ENCODE results near the gene ZNF830.

The ZNF830 gene

DNA sequence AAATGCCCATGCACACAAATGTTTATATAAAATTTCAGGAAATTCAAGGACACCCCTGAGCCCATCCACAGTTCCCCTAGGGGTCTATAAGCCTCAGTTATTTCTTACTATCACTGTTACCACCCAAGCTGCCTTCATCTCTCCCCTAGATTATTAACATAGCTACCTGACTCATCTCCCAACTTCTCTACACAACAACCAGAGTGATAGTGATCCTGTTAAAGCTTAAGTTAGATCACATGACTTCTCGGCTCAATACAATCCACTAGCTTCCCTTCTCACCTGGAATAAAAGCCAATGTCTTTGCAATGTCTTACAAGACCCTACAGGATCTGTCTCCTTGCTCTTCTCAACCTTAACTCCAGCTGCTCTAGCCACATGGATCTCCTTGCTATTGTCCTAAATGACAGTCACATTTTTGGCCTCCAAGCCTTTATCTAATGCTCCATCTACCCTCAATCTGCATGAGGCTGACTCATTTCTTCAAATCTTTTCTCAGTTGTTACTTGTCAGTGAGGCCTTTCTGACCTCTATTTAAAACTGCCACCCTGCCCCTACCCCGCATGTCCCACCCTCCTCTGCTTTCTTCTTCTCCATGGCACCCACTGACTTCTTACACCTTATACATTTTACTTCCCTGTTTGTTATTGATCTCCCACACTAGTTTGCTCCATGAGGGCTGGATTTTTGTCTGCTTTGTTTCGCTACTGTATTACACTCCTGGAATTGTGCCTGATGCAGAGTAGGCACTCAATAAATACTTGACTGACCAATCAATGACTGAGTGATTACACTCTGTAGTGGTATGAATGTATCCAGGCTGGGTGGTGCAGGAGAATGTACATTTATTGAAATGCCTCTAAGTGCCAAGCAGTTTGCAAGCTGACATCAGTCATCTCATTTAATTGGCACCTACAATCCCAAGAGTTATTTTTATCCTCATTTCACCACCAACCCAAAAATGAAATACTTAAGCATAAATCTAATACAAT is 13.8 kb downstream of the ZNF830 start:
- H3K27ac ChIP-seq (ENCODE audit: low read depth, low read length) = no peak overlapping the region
- 87% methylated on average over 3 of the region's 3 CpGs for WGBS

DNA sequence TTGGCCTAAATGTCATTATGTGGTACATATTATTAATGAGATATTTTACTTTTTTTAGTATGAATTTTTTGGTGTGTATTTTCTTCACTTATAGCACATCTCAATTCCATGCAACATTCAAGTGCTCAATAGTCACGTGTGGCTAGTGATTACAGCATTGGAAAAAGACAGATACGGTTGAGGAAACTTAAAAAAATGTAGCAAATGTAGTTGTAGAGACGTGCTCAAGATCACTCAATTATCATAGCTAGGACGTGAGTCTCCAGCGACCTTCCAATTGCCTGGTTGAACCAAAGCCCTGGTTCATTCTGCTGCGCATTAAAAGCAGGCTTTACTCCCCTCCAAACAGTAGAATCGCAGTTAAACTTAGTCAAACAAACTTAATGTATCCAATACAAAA is 17.8 kb downstream of the ZNF830 start:
- no peaks in the 10 kb centered on the region for H3K9me3 ChIP-seq (ENCODE audit: insufficient read depth, low read depth, low read length)
- no peaks in the 10 kb centered on the region for H3K27me3 ChIP-seq (ENCODE audit: insufficient read depth, low read length)
- H3K9ac ChIP-seq (ENCODE audit: low read depth, low read length) = peak overlapping the region; percentile 99; the same call in 1 of the 2 replicates
- H3K4me3 ChIP-seq (ENCODE audit: low read length) = peak overlapping the region; percentile 86; the same call in 1 of the 2 replicates
- no peak overlapping the region for H3K27ac ChIP-seq (ENCODE audit: low read depth, low read length)
- H3K36me3 ChIP-seq (ENCODE audit: insufficient read depth, low read length) = peaks cover 13% of the 10 kb centered on the region
- peaks cover 26% of the 10 kb centered on the region; the same call in 1 of the 2 replicates for H3K4me1 ChIP-seq (ENCODE audit: insufficient read depth, low read length)
- WGBS = 87% methylated on average over 7 of the region's 7 CpGs

More for the DNA sequence above, 13.8 kb downstream of the ZNF830 start:
- Histone ChIP-seq H3K36me3 (ENCODE audit: insufficient read depth, low read length) (no peaks in the 10 kb centered on the region), H3K9me3 (ENCODE audit: insufficient read depth, low read depth, low read length) (no peaks in the 10 kb centered on the region), H3K27me3 (ENCODE audit: insufficient read depth, low read length) (no peaks in the 10 kb centered on the region), H3K4me3 (ENCODE audit: low read length) (no peak overlapping the region), H3K4me1 (ENCODE audit: insufficient read depth, low read length) (peaks cover 10% of the 10 kb centered on the region; the same call in 1 of the 2 replicates), H3K9ac (ENCODE audit: low read depth, low read length) (no peak overlapping the region)

DNA sequence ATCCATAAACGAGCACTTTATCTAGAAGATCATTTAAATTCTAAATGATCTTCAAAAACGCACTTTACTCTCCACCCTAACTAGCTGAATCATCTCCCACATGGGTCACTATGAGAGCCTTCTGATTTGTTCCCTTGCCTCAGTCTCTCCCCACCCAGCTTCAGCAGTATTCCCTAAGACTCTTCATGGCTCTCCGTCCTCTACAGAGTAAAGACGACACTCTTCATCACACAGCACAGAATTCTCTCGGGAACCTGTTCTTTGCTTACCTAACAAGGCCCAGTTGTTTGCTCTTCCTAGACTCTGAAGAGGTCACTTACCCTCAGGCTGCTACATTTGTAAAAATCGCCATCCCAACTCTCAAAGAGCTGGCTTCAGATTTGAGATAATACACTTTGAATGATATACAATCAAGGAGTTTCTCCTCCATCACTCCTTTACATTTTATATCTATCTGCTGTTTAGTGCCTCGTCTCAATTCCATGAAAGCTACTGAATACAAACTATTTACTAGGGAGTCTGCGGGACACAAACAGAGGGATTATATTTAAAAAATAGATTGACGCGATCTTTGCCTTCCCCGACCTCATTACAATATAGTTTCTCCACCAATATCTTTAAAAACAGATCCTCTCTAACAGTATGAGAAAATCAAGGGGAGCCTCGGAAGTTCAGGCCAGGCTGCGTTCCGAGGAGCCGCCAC is 18.5 kb downstream of the ZNF830 start:
- H3K36me3 ChIP-seq (ENCODE audit: insufficient read depth, low read length) = peaks cover 19% of the 10 kb centered on the region
- peak overlapping the region; percentile 97 for H3K27ac ChIP-seq (ENCODE audit: low read depth, low read length)
- H3K4me3 ChIP-seq (ENCODE audit: low read length) = peak overlapping the region; percentile 86
- peak overlapping the region; percentile 99 for H3K9ac ChIP-seq (ENCODE audit: low read depth, low read length)
- H3K9me3 ChIP-seq (ENCODE audit: insufficient read depth, low read depth, low read length) = no peaks in the 10 kb centered on the region
- H3K27me3 ChIP-seq (ENCODE audit: insufficient read depth, low read length) = no peaks in the 10 kb centered on the region
- 21% methylated on average over 14 of the region's 15 CpGs for WGBS
- peaks cover 26% of the 10 kb centered on the region; the same call in 1 of the 2 replicates for H3K4me1 ChIP-seq (ENCODE audit: insufficient read depth, low read length)

DNA sequence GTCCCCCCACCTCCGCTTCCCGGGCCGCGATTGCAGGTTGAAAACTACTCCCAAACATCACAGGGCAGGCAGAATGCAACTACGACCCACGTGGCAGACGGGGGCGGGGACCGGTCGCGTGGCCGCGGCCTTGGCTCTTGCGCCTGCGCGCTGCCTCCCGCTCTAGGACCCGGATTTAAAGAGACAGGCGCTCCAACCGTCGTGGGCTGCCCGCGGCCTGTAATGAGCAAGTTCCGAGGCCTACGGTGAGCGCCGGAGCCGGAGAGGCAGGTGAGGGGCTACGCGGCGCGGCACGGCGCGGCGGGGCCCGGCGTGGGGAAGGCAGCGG is 19.0 kb downstream of the ZNF830 start, which contains the start of gene LIG3:
TSS of gene LIG3 (plus strand) at position 160 of the 328 bp plus-strand sequence. CDS start 2,494 bp downstream, outside the sequence.
- Histone ChIP-seq H3K9ac (ENCODE audit: low read depth, low read length) (peak within 1 kb of the TSS; percentile 99), H3K4me3 (ENCODE audit: low read length) (peak within 1 kb of the TSS; percentile 86), H3K27ac (ENCODE audit: low read depth, low read length) (peak within 1 kb of the TSS; percentile 97), H3K9me3 (ENCODE audit: insufficient read depth, low read depth, low read length) (no peaks in the 10 kb centered on the region), H3K36me3 (ENCODE audit: insufficient read depth, low read length) (peaks cover 24% of the 10 kb centered on the region), H3K4me1 (ENCODE audit: insufficient read depth, low read length) (peaks cover 26% of the 10 kb centered on the region; the same call in 1 of the 2 replicates), H3K27me3 (ENCODE audit: insufficient read depth, low read length) (no peaks in the 10 kb centered on the region)
- under 1% methylated on average over 39 of the region's 39 CpGs for WGBS

DNA sequence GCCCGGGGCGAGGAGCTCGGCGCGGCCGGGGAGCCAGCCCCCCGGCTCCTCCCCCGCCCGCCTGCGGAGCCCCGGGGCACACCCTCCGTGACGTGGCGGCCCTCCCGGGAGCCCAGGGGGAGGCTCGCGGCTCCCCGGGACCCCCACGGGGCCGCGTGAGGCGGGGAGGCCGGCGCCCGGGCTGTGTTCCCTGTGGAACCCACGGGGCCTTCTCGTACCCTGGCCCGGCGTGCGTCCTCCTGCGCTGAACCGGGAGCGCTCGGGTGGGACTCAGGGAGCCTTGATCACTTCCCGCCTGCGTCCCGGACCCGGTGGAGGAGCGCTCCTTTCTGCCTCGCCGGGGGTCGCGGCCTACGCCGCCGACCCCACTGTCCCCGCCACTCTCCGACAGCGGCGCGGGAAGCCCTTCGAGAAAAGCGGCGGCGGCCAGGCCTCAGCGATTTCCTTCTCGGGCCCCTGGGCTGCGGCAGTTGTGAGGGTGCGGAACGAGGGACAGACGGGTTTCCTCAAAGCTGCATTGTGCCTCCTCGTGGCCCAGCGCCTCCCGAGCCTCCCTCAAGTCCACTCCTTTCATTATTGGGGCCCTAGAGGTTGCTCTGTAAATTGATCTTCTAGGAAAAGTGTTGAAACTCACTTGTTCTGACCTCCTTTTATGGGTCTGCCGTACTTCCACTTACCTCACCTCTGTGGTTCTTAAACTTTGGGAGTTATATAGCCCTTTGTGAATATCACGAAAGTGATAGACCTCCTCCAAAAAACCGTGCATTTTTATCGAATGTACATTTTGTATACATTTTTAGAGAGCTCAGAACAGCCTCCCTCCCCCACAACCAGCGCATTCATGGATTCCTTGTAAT is 19.6 kb downstream of the ZNF830 start:
- H3K9me3 ChIP-seq (ENCODE audit: insufficient read depth, low read depth, low read length) = no peaks in the 10 kb centered on the region
- WGBS = under 1% methylated on average over 66 of the region's 69 CpGs
- peak overlapping the region; percentile 99 for H3K9ac ChIP-seq (ENCODE audit: low read depth, low read length)
- H3K4me3 ChIP-seq (ENCODE audit: low read length) = peak overlapping the region; percentile 86
- peak overlapping the region; percentile 97 for H3K27ac ChIP-seq (ENCODE audit: low read depth, low read length)
- H3K27me3 ChIP-seq (ENCODE audit: insufficient read depth, low read length) = no peaks in the 10 kb centered on the region
- peaks cover 30% of the 10 kb centered on the region for H3K36me3 ChIP-seq (ENCODE audit: insufficient read depth, low read length)
- peaks cover 26% of the 10 kb centered on the region; the same call in 1 of the 2 replicates for H3K4me1 ChIP-seq (ENCODE audit: insufficient read depth, low read length)

DNA sequence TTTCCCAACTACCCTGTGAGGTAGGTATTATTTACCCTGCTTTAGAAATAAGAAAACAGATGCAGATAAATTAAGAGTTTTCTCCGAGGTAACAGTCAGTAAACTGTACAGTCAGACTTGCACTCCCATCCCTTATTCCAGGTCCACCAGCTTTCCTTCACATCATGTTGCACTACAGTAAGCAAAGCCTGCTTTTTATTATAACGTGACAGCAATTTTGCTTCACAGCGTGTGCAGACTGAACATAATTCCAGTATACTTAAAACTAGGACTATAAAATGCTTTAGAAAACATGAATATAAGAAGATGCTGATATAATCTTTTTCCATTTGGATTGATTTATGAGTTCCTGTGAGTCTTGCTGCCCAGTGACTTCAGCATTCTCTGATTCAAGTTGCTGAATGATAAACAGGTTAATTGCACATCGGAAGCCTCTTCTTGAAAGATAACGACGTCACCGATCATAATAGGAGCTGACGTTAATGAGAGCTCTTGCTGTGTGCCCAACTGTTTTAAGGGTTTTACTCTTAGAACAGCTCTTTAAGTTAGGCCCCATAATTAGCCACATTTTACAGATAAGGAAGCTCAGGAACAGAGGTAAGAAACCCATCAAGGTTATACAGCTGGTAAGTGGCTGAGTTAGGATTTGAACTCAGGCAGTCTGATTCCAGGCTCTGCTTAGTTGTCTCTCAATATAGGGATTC is 20.4 kb downstream of the ZNF830 start:
- Histone ChIP-seq H3K4me1 (ENCODE audit: insufficient read depth, low read length) (peaks cover 26% of the 10 kb centered on the region; the same call in 1 of the 2 replicates), H3K27me3 (ENCODE audit: insufficient read depth, low read length) (no peaks in the 10 kb centered on the region), H3K4me3 (ENCODE audit: low read length) (peak overlapping the region; percentile 86), H3K36me3 (ENCODE audit: insufficient read depth, low read length) (peaks cover 37% of the 10 kb centered on the region), H3K27ac (ENCODE audit: low read depth, low read length) (peak overlapping the region; percentile 97; the same call in 1 of the 2 replicates), H3K9ac (ENCODE audit: low read depth, low read length) (peak overlapping the region; percentile 99), H3K9me3 (ENCODE audit: insufficient read depth, low read depth, low read length) (no peaks in the 10 kb centered on the region)
- 73% methylated on average over 8 of the region's 8 CpGs for WGBS

DNA sequence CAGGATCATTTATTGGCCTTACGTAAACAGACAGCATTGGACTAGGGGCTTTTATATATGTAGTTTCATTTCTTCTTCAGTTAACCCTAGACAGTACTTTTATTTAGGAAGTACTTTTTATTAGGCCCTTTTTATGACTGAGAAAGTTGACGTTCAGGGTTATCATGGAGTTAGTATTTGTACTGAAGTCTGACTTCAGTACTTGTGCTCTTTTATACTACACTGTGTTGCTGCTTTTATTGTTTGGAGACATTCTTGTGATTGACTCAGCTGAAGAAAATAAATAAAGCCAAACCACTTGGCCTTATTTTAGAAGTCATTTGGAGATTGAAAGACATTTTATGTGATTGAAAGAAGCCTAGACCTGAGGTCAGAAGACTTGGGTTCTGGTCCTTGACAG is 25.9 kb downstream of the ZNF830 start:
- H3K4me3 ChIP-seq (ENCODE audit: low read length) = no peak overlapping the region
- WGBS = 95% methylated on average over 2 of the region's 2 CpGs

DNA sequence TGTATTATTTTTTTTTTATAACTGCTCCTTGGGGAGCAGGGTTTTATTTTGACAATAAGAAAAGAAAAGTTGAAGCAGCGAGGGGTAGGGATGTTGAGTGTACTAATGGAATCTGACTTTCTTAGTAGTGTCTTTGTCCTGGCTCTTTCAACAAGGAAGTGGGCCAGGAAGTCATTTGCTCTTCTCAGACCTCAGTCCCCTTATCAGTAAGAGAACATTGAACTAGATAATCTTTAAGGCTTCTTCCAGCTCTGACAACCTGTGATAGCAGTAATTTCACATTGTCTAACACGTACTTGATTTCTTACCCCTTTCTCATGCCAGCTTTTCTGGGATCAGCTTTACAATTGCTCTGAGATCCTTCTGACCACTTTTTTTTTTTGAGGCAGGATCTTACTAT is 27.3 kb downstream of the ZNF830 start:
- H3K4me3 ChIP-seq (ENCODE audit: low read length) = no peak overlapping the region
- 93% methylated on average over 2 of the region's 2 CpGs for WGBS
- H3K27me3 ChIP-seq (ENCODE audit: insufficient read depth, low read length) = no peaks in the 10 kb centered on the region
- H3K9ac ChIP-seq (ENCODE audit: low read depth, low read length) = no peak overlapping the region
- no peaks in the 10 kb centered on the region for H3K4me1 ChIP-seq (ENCODE audit: insufficient read depth, low read length)
- H3K27ac ChIP-seq (ENCODE audit: low read depth, low read length) = no peak overlapping the region
- no peaks in the 10 kb centered on the region for H3K9me3 ChIP-seq (ENCODE audit: insufficient read depth, low read depth, low read length)
- peaks cover 95% of the 10 kb centered on the region for H3K36me3 ChIP-seq (ENCODE audit: insufficient read depth, low read length)

More for the DNA sequence above, 25.9 kb downstream of the ZNF830 start:
- Histone ChIP-seq H3K4me1 (ENCODE audit: insufficient read depth, low read length) (peaks cover 6% of the 10 kb centered on the region; the same call in 1 of the 2 replicates), H3K9me3 (ENCODE audit: insufficient read depth, low read depth, low read length) (no peaks in the 10 kb centered on the region), H3K36me3 (ENCODE audit: insufficient read depth, low read length) (peaks cover 90% of the 10 kb centered on the region), H3K27ac (ENCODE audit: low read depth, low read length) (no peak overlapping the region), H3K9ac (ENCODE audit: low read depth, low read length) (no peak overlapping the region), H3K27me3 (ENCODE audit: insufficient read depth, low read length) (no peaks in the 10 kb centered on the region)

DNA sequence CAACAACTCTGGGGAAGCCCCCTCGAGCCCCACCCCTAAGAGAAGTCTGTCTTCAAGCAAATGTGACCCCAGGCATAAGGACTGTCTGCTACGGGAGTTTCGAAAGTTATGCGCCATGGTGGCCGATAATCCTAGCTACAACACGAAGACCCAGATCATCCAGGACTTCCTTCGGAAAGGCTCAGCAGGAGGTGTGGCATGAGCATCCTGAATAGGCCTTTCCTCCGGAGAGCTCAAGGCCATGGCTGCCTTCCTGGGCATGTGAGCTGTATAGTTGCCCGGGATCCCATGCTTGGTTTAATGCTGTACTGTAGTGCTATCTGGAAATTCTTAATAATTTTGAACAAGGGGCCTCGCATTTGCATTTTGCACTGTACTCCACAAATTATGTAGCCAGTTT is 28.1 kb downstream of the ZNF830 start:
- Histone ChIP-seq H3K36me3 (ENCODE audit: insufficient read depth, low read length) (peaks cover 95% of the 10 kb centered on the region), H3K4me1 (ENCODE audit: insufficient read depth, low read length) (no peaks in the 10 kb centered on the region), H3K9me3 (ENCODE audit: insufficient read depth, low read depth, low read length) (no peaks in the 10 kb centered on the region), H3K4me3 (ENCODE audit: low read length) (no peak overlapping the region), H3K27me3 (ENCODE audit: insufficient read depth, low read length) (no peaks in the 10 kb centered on the region), H3K9ac (ENCODE audit: low read depth, low read length) (no peak overlapping the region), H3K27ac (ENCODE audit: low read depth, low read length) (no peak overlapping the region)
- WGBS = 93% methylated on average over 10 of the region's 10 CpGs

DNA sequence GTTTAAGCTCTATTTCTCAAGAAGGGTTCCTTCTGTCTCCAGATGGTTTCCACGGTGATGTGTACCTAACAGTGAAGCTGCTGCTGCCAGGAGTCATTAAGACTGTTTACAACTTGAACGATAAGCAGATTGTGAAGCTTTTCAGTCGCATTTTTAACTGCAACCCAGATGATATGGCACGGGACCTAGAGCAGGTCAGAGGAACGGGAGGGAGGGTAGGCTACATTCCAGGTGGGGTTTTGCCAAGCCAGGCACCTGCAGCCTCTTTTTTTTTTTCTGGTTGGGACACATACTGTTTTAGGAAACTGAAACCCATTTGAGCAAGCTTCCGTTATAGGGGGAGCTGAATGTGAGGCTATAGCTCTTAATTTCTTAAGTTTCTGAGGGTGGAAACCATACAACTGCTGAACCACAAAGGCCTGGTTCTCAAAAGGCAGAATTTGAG is 29.6 kb downstream of the ZNF830 start:
- Histone ChIP-seq H3K9ac (ENCODE audit: low read depth, low read length) (no peak overlapping the region), H3K27me3 (ENCODE audit: insufficient read depth, low read length) (no peaks in the 10 kb centered on the region), H3K36me3 (ENCODE audit: insufficient read depth, low read length) (peaks cover 96% of the 10 kb centered on the region), H3K9me3 (ENCODE audit: insufficient read depth, low read depth, low read length) (no peaks in the 10 kb centered on the region), H3K4me3 (ENCODE audit: low read length) (no peak overlapping the region), H3K4me1 (ENCODE audit: insufficient read depth, low read length) (no peaks in the 10 kb centered on the region), H3K27ac (ENCODE audit: low read depth, low read length) (no peak overlapping the region)
- WGBS = 97% methylated on average over 6 of the region's 6 CpGs
